CD4-positive, alpha-beta T cell (primary cell): Measurements from ENCODE around the gene FOXQ1. TPM values are rescaled to one million over a fixed set of nuclear protein-coding genes. Genes with fewer than 3 reads are reported as not detected.

Experiments
- ATAC-seq: fragments of 200-7000 bp; cut with Tn5 transposase; one replicate; pipeline ENCODE4 v1.10.0; 2022; ENCODE audit warnings: mild to moderate bottlenecking; ENCODE audit not compliant: poor library complexity
- CTCF ChIA-PET: fragments of 350-600 bp; sonication (Branson Sonifier 250); formaldehyde crosslinking; loops from one replicate; lab custom pipeline; 2021; ENCODE audit warnings: antibody characterized with exemption, inconsistent platforms; lab: Charles Lee
- POLR2A ChIA-PET: fragments of 350-600 bp; sonication (Branson Sonifier 250); formaldehyde crosslinking; loops from one replicate; lab custom pipeline; 2021; ENCODE audit warnings: antibody characterized with exemption, inconsistent platforms; lab: Charles Lee
- DNase-seq, 14 experiments: peaks; one replicate each; pipeline ENCODE4 v3.0.0-alpha.2; 2013 to 2020; ENCODE audit warnings: mixed read lengths in 2 of 14
- H3K27ac ChIP-seq, 2 donors: one replicate each; pipeline versions ENCODE4 v1.5.1 to v1.7.0; 2013; ENCODE audit warnings: low read length in 2 of 2, low read depth in 1 of 2, mild to moderate bottlenecking in 1 of 2
- H3K27me3 ChIP-seq, 2 experiments: 1 replicate in 1 of 2; 2 replicates in 1 of 2; pipeline versions ENCODE4 v1.6.1 to v1.7.0; 2013; ENCODE audit warnings: low read length in 2 of 2, control low read depth in 1 of 2, mild to moderate bottlenecking in 1 of 2, moderate library complexity in 1 of 2; ENCODE audit not compliant: insufficient read depth in 2 of 2, control insufficient read depth in 1 of 2
- H3K36me3 ChIP-seq: one replicate; pipeline ENCODE4 v1.6.1; 2013; ENCODE audit warnings: low read length, control low read depth; ENCODE audit not compliant: insufficient read depth
- H3K4me1 ChIP-seq: one replicate; pipeline ENCODE4 v1.6.1; 2013; ENCODE audit warnings: low read length, control low read depth; ENCODE audit not compliant: insufficient read depth
- H3K4me3 ChIP-seq: one replicate; pipeline ENCODE4 v1.5.1; 2013; ENCODE audit warnings: mild to moderate bottlenecking, low read length, moderate library complexity
- H3K9me3 ChIP-seq, 2 experiments: 1 replicate in 1 of 2; 2 replicates in 1 of 2; pipeline versions ENCODE4 v1.6.1 to v1.7.0; 2013; ENCODE audit warnings: low read length in 2 of 2, mild to moderate bottlenecking in 2 of 2, control low read depth in 1 of 2, moderate library complexity in 1 of 2; ENCODE audit not compliant: control insufficient read depth in 1 of 2, insufficient read depth in 1 of 2
- H3K27ac Mint-ChIP-seq: one replicate; pipeline ENCODE4 v1.8.0; 2020; ENCODE audit warnings: mixed read lengths
- H3K27me3 Mint-ChIP-seq: one replicate; pipeline ENCODE4 v1.8.0; 2021; ENCODE audit warnings: mixed read lengths
- H3K36me3 Mint-ChIP-seq: one replicate; pipeline ENCODE4 v1.8.0; 2021; ENCODE audit warnings: low read depth, mixed read lengths
- H3K4me1 Mint-ChIP-seq: one replicate; pipeline ENCODE4 v1.8.0; 2021; ENCODE audit warnings: low read depth, mixed read lengths
- H3K4me3 Mint-ChIP-seq: one replicate; pipeline ENCODE4 v1.8.0; 2020; ENCODE audit warnings: mild to moderate bottlenecking, mixed read lengths
- H3K9me3 Mint-ChIP-seq: one replicate; pipeline ENCODE4 v1.8.0; 2020; ENCODE audit warnings: mixed read lengths
- intact Hi-C, 2 experiments: fragments of 100-400 bp; cut with DNase I in 1 of 2; cut with micrococcal nuclease in 1 of 2; formaldehyde crosslinking; loops; one replicate each; pipeline versions ENCODE4 v1.15.1 to v1.9.0; 2023 to 2025; cut with DNase I, micrococcal nuclease
- total RNA-seq, 174 experiments: library from RNA in 2 of 174; stranded (reverse) in 2 of 174; gene quantifications; one replicate each; pipeline ENCODE4 v1.2.3 and lab custom pipeline; 2021 to 2026
- TF ChIP-seq, protein P1 (sequence below): fragments of 200-600 bp; IDR thresholded peaks from one replicate; pipeline ENCODE4 v1.8.0; 2022; ENCODE audit warnings: antibody characterized with exemption, mild to moderate bottlenecking

Gene FOXQ1
- total RNA-seq, 2 experiments from 2014 or later: not detected

DNA sequence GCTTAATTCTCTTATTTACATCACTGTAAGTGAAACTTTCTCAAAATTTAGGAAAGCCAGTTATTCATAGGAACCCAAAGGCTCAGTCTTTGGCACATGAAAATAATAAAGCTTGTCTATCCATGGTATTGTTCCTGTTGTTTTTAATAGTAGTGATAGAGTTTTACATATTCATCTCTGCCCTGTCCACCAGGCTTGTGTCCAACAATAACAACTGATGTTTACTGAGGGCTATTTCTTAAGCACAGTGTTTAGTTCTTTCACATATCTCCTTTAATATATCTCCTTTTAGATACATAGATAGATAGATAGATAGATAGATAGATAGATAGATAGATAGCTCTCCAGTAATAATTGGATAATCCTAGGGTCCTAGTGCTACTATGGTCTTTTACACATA lies 34.2 kb downstream of the FOXQ1 start:
- no peaks in the 10 kb centered on the region for H3K4me1 Mint-ChIP-seq
- peaks cover 19 to 27% of the 10 kb centered on the region in 2 experiments for H3K27me3 ChIP-seq
- intact Hi-C loops: no loop called here
- ChIA-PET CTCF (no interaction called here), POLR2A (no interaction called here)
- DNase-seq: no peak
- H3K36me3 ChIP-seq: no peaks in the 10 kb centered on the region
- H3K4me3 ChIP-seq: no peak overlapping the region
- no peak for ATAC-seq
- peaks cover 86% of the 10 kb centered on the region for H3K27me3 Mint-ChIP-seq
- H3K36me3 Mint-ChIP-seq: no peaks in the 10 kb centered on the region
- H3K27ac Mint-ChIP-seq: no peak overlapping the region
- no peaks in the 10 kb centered on the region for H3K4me1 ChIP-seq
- H3K27ac ChIP-seq: no peak overlapping the region
- H3K4me3 Mint-ChIP-seq: no peak overlapping the region
- peaks cover 16% of the 10 kb centered on the region for H3K9me3 Mint-ChIP-seq
- peaks cover 0 to 20% of the 10 kb centered on the region in 2 experiments for H3K9me3 ChIP-seq
- TF ChIP-seq, protein P1, sequence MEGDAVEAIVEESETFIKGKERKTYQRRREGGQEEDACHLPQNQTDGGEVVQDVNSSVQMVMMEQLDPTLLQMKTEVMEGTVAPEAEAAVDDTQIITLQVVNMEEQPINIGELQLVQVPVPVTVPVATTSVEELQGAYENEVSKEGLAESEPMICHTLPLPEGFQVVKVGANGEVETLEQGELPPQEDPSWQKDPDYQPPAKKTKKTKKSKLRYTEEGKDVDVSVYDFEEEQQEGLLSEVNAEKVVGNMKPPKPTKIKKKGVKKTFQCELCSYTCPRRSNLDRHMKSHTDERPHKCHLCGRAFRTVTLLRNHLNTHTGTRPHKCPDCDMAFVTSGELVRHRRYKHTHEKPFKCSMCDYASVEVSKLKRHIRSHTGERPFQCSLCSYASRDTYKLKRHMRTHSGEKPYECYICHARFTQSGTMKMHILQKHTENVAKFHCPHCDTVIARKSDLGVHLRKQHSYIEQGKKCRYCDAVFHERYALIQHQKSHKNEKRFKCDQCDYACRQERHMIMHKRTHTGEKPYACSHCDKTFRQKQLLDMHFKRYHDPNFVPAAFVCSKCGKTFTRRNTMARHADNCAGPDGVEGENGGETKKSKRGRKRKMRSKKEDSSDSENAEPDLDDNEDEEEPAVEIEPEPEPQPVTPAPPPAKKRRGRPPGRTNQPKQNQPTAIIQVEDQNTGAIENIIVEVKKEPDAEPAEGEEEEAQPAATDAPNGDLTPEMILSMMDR: no peak

DNA sequence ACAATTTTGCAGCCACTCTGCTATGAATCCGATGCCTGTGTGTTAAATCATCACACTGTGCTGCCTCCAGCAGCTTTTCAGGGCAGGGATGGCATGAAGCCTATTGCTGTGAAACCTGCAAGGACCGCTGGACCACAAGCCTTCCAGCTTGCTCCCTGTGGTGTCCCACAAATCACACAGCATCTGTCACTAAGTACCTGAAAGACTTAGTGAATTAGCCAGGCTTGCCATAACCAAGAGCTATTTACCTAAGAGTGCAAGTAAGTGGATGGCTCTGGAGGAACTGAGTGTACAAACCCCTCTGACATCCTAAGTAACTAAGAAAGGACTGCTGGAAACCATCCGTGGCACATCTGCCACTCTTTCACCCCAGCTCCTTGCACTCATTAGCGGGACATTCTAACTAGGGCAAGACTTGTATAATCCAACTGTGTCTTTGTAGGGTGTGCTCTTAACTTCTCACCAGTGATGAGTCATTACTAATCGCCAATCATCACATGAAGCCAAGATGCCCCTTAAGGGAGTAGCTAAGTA lies 34.7 kb downstream of the FOXQ1 start:
- intact Hi-C loops: no loop called here
- Mint-ChIP-seq H3K27ac (no peak overlapping the region), H3K4me3 (no peak overlapping the region), H3K27me3 (peaks cover 86% of the 10 kb centered on the region), H3K4me1 (no peaks in the 10 kb centered on the region), H3K36me3 (peaks cover 1% of the 10 kb centered on the region), H3K9me3 (peaks cover 21% of the 10 kb centered on the region)
- Histone ChIP-seq H3K4me3 (no peak overlapping the region), H3K36me3 (no peaks in the 10 kb centered on the region), H3K4me1 (no peaks in the 10 kb centered on the region), H3K27ac (no peak overlapping the region), H3K27me3 (peaks cover 19 to 27% of the 10 kb centered on the region in 2 experiments), H3K9me3 (peaks cover 0 to 25% of the 10 kb centered on the region in 2 experiments)
- DNase-seq: no peak
- no peak for ATAC-seq
- ChIA-PET CTCF (no interaction called here), POLR2A (no interaction called here)
- TF ChIP-seq, protein P1: no peak

GRCh38 chr6:1347161-1347560 lies 35.3 kb downstream of the FOXQ1 start:
- H3K27me3 ChIP-seq: peaks cover 19 to 27% of the 10 kb centered on the region in 2 experiments
- no peaks in the 10 kb centered on the region for H3K4me1 ChIP-seq
- intact Hi-C loops: no loop called here
- H3K4me3 ChIP-seq: no peak overlapping the region
- H3K27ac ChIP-seq: no peak overlapping the region
- peaks cover 86% of the 10 kb centered on the region for H3K27me3 Mint-ChIP-seq
- TF ChIP-seq, protein P1: no peak
- no peaks in the 10 kb centered on the region for H3K4me1 Mint-ChIP-seq
- H3K9me3 Mint-ChIP-seq: peaks cover 24% of the 10 kb centered on the region
- no peak for DNase-seq
- H3K36me3 Mint-ChIP-seq: peaks cover 5% of the 10 kb centered on the region
- H3K4me3 Mint-ChIP-seq: no peak overlapping the region
- no peak for ATAC-seq
- ChIA-PET CTCF (no interaction called here), POLR2A (no interaction called here)
- H3K9me3 ChIP-seq: peaks cover 0 to 29% of the 10 kb centered on the region in 2 experiments
- no peak overlapping the region for H3K27ac Mint-ChIP-seq
- no peaks in the 10 kb centered on the region for H3K36me3 ChIP-seq
